Stomach (tissue), 9 donors: ENCODE results near the gene FLT1. TPM values are rescaled to one million over a fixed set of nuclear protein-coding genes. Genes with fewer than 3 reads are reported as not detected.

Source experiments
- DNase-seq, 2 donors: peaks; one replicate each; pipeline versions ENCODE4 v3.0.0 to v3.0.0-alpha.2; 2013 to 2019
- H3K27ac ChIP-seq, 5 donors: fragments of 200-600 bp in 4 of 5; sonication (generic) in 4 of 5; one replicate each; pipeline ENCODE4 v1.5.1; 2013 to 2019; ENCODE audit warnings: mild to moderate bottlenecking in 1 of 5, moderate library complexity in 1 of 5
- H3K27me3 ChIP-seq, 3 donors: fragments of 200-600 bp; sonication (generic); one replicate each; pipeline ENCODE4 v1.5.1; 2017 to 2019; ENCODE audit warnings: mixed run types in 1 of 3
- H3K36me3 ChIP-seq, 4 donors: fragments of 200-600 bp; sonication (generic); 1 replicate in 3 of 4; 2 replicates in 1 of 4; pipeline ENCODE4 v1.5.1; 2016 to 2019
- H3K4me1 ChIP-seq, 4 donors: fragments of 200-600 bp; sonication (generic); one replicate each; pipeline ENCODE4 v1.5.1; 2016 to 2019
- H3K4me3 ChIP-seq, 4 donors: fragments of 200-600 bp; sonication (generic) in 3 of 4; one replicate each; pipeline ENCODE4 v1.5.1; 2016 to 2019; ENCODE audit warnings: mild to moderate bottlenecking in 1 of 4
- H3K9me3 ChIP-seq, 4 donors: fragments of 200-600 bp; sonication (generic); one replicate each; pipeline ENCODE4 v1.5.1; 2016 to 2019
- EP300 ChIP-seq: sonication (generic); formaldehyde crosslinking; IDR thresholded peaks from one replicate; pipeline ENCODE4 v1.6.1; 2017; ENCODE audit warnings: antibody characterized with exemption
- POLR2A ChIP-seq, 4 donors: fragments of 450-650 bp; IDR thresholded peaks; one replicate each; pipeline ENCODE4 v1.6.1; 2016; ENCODE audit warnings: antibody characterized with exemption in 4 of 4, control low read depth in 2 of 4, mild to moderate bottlenecking in 1 of 4, moderate library complexity in 1 of 4
- POLR2AphosphoS5 ChIP-seq, 3 donors: sonication (generic); formaldehyde crosslinking; IDR thresholded peaks; one replicate each; pipeline ENCODE4 v1.6.1; 2016; ENCODE audit warnings: antibody characterized with exemption in 3 of 3
- WGBS, 5 donors: extraction: QIAGEN DNeasy Blood & Tissue Kit in 3 of 5; methylation state at CpG; one replicate each; pipeline versions ENCODE4 v1.1.5 to v1.1.7; 2013 to 2018; 5-methylcytosine and 5-hydroxymethylcytosine counted together
- intact Hi-C: fragments of 100-400 bp; cut with DNase I; formaldehyde crosslinking; loops from one replicate; pipeline ENCODE4 v1.15.1; 2023; ENCODE audit warnings: low total_unique reads
- polyA plus RNA-seq, 3 donors: library from polyadenylated mRNA; stranded (reverse); fragments of 200-250 nt; gene quantifications; one replicate each; pipeline ENCODE4 v1.2.3, GENCODE V29; 2013
- total RNA-seq, 5 donors: library from RNA; depleted of rRNA; stranded (reverse); fragments of >200 nt; gene quantifications; one replicate each; pipeline versions ENCODE4 v1.1.0 to v1.2.3, GENCODE V29; 2014 to 2016
- TF ChIP-seq, protein P1 (sequence below), 7 experiments: fragments of 450-650 bp in 4 of 7; fragments of 200-600 bp in 3 of 7; sonication (generic) in 3 of 7; IDR thresholded peaks; one replicate each; pipeline ENCODE4 v1.5.1; 2016 to 2019; ENCODE audit warnings: antibody characterized with exemption in 7 of 7, control low read depth in 2 of 7, mild to moderate bottlenecking in 1 of 7
- donor health status: healthy with polysubstance abuse.
- donor health status: Bipolar disorder and iron deficiency.
- donor health status: healthy.

Gene FLT1
- total and polyA plus RNA-seq, 8 donors = 1.00 to 41.9 (median 3.6) TPM; not detected in 1

DNA sequence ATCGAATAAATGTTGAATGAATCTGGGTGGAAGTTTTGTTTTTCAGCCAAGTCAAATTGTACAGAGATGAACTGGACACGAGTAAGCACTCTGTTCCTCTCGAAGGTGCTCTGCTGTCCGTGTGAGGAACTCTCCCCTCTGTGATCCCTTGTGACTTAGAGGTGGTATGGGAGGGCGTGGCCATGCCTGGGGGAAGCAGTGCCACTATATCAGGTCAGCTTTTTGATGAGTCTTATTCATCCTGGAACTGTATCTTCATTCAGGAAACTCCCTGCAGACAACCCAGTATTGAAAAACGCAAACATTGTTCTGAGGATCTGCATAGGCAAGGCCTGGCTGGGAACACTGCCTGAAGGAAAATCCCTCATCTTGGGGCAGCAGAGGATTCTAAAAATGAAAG, 45.7 kb upstream of the FLT1 start:
- Histone ChIP-seq H3K27ac (no peak overlapping the region), H3K4me3 (no peak overlapping the region), H3K4me1 (no peaks in the 10 kb centered on the region), H3K9me3 (peaks cover 0 to 16% (median 10%) of the 10 kb centered on the region in 4 donors), H3K27me3 (peaks cover 0 to 6% (median 0%) of the 10 kb centered on the region in 3 donors), H3K36me3 (no peaks in the 10 kb centered on the region)
- intact Hi-C loops = no loop called here
- TF ChIP-seq POLR2A (IDR thresholded peaks at IDR 0.05) (no peak), EP300 (no peak), POLR2AphosphoS5 (IDR thresholded peaks at IDR 0.05) (no peak)
- TF ChIP-seq, protein P1, sequence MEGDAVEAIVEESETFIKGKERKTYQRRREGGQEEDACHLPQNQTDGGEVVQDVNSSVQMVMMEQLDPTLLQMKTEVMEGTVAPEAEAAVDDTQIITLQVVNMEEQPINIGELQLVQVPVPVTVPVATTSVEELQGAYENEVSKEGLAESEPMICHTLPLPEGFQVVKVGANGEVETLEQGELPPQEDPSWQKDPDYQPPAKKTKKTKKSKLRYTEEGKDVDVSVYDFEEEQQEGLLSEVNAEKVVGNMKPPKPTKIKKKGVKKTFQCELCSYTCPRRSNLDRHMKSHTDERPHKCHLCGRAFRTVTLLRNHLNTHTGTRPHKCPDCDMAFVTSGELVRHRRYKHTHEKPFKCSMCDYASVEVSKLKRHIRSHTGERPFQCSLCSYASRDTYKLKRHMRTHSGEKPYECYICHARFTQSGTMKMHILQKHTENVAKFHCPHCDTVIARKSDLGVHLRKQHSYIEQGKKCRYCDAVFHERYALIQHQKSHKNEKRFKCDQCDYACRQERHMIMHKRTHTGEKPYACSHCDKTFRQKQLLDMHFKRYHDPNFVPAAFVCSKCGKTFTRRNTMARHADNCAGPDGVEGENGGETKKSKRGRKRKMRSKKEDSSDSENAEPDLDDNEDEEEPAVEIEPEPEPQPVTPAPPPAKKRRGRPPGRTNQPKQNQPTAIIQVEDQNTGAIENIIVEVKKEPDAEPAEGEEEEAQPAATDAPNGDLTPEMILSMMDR (IDR thresholded peaks at IDR 0.05) = no peak
- no peak for DNase-seq
- WGBS, 5 donors = 39 to 55% (median 51%) methylated on average over 6 of the region's 6 CpGs

GRCh38 chr13:28539625-28540286, 44.8 kb upstream of the FLT1 start:
- Histone ChIP-seq H3K4me1 (no peaks in the 10 kb centered on the region), H3K36me3 (no peaks in the 10 kb centered on the region), H3K27ac (no peak overlapping the region), H3K27me3 (peaks cover 0 to 11% (median 5%) of the 10 kb centered on the region in 3 donors), H3K9me3 (peaks cover 0 to 16% (median 10%) of the 10 kb centered on the region in 4 donors), H3K4me3 (no peak overlapping the region)
- whole genome bisulfite sequencing, 5 donors = 66 to 81% (median 70%) methylated on average over 2 of the region's 2 CpGs
- no peak for DNase-seq
- intact Hi-C loops = no loop called here
- TF ChIP-seq, protein P1 (IDR thresholded peaks at IDR 0.05) = no peak
- TF ChIP-seq EP300 = no peak
- TF ChIP-seq POLR2AphosphoS5 (IDR thresholded peaks at IDR 0.05) = no peak
- no peak for TF ChIP-seq POLR2A (IDR thresholded peaks at IDR 0.05)

DNA sequence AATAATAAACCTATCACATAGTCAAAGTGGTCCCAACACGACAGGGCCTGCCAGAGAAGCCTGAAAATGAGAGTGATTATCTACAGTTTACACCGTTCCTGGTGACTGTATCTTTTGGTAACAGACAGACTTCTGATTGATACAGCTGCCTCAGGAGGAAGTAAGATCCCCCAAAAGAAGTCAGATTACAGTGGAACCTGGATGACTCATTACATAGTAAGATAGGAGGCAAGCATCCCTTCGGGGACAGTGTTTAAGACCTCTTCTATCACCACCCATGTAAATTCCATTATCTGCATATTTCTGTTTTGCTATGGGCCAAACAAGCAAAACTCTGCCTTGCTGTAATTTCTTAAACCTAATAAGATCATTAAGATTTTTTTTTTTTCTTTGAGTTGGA, 44.0 kb upstream of the FLT1 start:
- Histone ChIP-seq H3K36me3 (no peaks in the 10 kb centered on the region), H3K4me3 (no peak overlapping the region), H3K4me1 (no peaks in the 10 kb centered on the region), H3K27ac (no peak overlapping the region), H3K9me3 (peaks cover 0 to 12% (median 7%) of the 10 kb centered on the region in 4 donors), H3K27me3 (peaks cover 0 to 19% (median 11%) of the 10 kb centered on the region in 3 donors)
- 52 to 61% (median 55%) methylated on average over 3 of the region's 3 CpGs for WGBS, 5 donors
- intact Hi-C loops = no loop called here
- TF ChIP-seq POLR2AphosphoS5 (IDR thresholded peaks at IDR 0.05) (no peak), POLR2A (IDR thresholded peaks at IDR 0.05) (no peak), EP300 (no peak)
- DNase-seq = no peak

DNA sequence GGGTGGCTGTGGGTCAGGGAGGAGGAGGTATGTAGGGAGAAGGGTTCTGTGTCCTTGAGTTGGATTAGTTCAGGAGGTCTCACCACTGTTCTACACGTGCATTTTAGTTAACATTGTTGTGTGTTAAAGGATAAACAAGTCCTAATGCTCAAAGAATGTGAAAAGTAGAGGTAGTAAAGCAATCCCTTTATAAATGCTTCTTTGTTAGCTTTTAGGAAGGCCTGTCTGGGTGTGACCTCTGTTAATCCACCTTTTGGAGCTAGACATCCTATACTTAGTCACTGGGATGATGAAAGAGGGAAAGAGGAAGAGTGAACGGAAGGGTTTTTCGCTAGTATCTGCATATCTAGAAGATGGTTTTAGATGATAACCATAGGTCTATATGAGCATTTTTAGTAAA, 42.2 kb upstream of the FLT1 start:
- intact Hi-C loops = no loop called here
- TF ChIP-seq, protein P1 (IDR thresholded peaks at IDR 0.05) = no peak
- TF ChIP-seq EP300 = no peak
- no peak for TF ChIP-seq POLR2A (IDR thresholded peaks at IDR 0.05)
- no peak for TF ChIP-seq POLR2AphosphoS5 (IDR thresholded peaks at IDR 0.05)
- Histone ChIP-seq H3K27me3 (peaks cover 7 to 37% (median 25%) of the 10 kb centered on the region in 3 donors), H3K36me3 (no peaks in the 10 kb centered on the region), H3K27ac (no peak overlapping the region), H3K4me1 (peaks cover 5 to 9% (median 9%) of the 10 kb centered on the region in 4 donors), H3K4me3 (no peak overlapping the region), H3K9me3 (no peaks in the 10 kb centered on the region)
- no peak for DNase-seq
- WGBS, 5 donors = 51 to 67% (median 58%) methylated on average over 3 of the region's 3 CpGs

DNA sequence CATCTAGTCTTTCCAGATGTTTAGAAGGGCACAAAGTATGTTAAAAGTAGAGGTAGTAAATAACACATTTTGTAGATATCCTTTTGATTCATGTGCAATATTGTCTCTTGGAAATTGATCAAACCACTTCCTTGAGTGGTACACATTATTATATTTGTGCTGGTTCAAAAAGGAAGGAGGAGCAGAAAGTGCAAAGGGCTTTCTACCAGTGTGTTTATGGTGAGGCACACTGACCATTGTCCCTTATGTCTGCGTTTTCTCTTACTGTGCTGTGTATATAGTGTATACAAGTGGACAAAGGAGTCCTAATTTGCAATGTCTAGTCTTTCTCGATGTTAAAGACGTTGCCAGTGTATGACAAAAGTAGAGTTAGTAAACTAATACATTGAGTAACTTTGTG, 41.4 kb upstream of the FLT1 start:
- no peaks in the 10 kb centered on the region for H3K9me3 ChIP-seq
- WGBS, 5 donors = 79 to 89% (median 82%) methylated on average over 3 of the region's 3 CpGs
- intact Hi-C loops = no loop called here
- peaks cover 7 to 45% (median 32%) of the 10 kb centered on the region in 3 donors for H3K27me3 ChIP-seq
- DNase-seq = no peak
- H3K27ac ChIP-seq = no peak overlapping the region
- H3K36me3 ChIP-seq = no peaks in the 10 kb centered on the region
- peaks cover 5 to 17% (median 15%) of the 10 kb centered on the region in 4 donors for H3K4me1 ChIP-seq
- no peak overlapping the region for H3K4me3 ChIP-seq
- no peak for TF ChIP-seq POLR2AphosphoS5 (IDR thresholded peaks at IDR 0.05)
- TF ChIP-seq, protein P1 (IDR thresholded peaks at IDR 0.05) = no peak
- TF ChIP-seq EP300 = no peak
- TF ChIP-seq POLR2A (IDR thresholded peaks at IDR 0.05) = no peak
